H54 (cell line): ENCODE results near the gene TRAPPC12.

Source experiments
- DNase-seq: peaks from one replicate; pipeline ENCODE4 v3.0.0; 2011; ENCODE audit warnings: low spot score, mixed read lengths; ENCODE audit not compliant: insufficient read length
- FAIRE-seq: peaks from 3 replicates; lab custom pipeline; 2011; peaks lifted over from hg19 to GRCh38; lab: Jason Lieb, UNC
- POLR2A ChIP-seq: IDR thresholded peaks from 2 replicates; pipeline ENCODE4 v1.6.1; 2011; ENCODE audit warnings: low read depth, mild to moderate bottlenecking, low read length

Gene TRAPPC12

DNA sequence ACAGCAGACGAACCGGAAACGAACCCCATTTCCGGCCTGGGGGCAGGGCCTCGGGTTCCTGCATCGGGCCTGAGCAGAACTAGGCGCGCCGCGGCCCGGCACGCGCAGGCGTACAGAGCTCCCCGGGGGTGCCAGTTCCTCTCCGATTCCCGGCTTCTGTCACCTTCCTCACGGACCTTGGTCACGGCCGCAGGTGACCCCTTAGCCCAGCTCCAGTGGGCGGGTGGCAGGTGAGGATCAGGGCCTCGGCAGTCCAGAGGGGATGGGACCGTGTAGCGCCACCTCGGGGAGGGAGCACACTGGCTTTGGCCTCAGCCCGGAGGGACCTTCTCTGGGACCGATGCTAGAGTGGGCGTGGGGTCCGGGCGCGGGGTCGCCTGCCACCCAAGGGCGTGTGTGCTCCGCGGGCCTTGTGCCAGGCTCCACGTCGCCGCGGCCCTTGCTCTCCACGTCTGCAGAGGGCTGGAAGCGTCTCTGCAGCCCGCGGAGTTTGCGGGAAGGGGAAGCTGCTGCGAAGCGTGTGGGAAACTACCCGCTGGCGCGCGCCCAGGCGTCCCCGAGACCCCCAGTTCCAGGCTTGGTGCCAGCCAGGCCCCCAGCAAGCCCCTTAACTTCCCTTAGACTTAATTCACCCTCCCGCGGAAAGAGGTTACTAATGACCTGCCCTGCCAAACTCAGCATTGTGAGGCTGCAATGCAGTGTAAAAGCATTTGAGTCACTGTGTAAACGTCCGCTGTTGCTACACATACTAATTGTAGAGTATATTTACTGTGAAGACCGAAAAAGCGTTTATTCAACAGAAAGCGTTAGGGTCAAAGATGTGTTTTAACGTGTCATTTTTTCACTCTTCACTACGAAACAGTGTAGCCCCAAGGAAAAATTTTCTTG, at the start of gene TRAPPC12:
Gene TRAPPC12 (plus strand): TSS at position 48 of the 888 bp plus-strand sequence. CDS start 7,930 bp downstream, outside the sequence.
- TF ChIP-seq POLR2A, result peak; percentile 82
- FAIRE-seq (peak; percentile 60), DNase-seq (peak; percentile 78)

DNA sequence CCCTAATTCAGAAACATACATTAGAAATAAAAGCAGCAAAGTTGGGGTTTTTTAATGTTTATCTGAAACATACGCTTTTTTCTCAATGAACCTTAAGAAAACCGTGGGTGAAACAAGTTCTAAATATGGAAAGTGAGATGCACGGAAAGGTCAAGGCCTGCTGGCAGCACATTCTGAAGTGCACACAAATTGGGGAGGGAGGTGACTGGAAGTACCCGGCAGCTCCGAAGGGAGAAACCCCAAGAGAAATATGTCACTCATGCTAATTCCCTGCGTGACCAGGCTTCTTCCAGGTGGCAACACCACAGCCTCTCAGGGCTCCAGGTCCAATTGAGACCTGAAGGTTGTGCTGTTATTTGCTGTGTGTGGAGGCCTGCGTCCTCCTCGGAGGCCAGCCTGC, 47.4 kb upstream of the TRAPPC12 start:
- FAIRE-seq, result no peak
- no peak for DNase-seq
- TF ChIP-seq POLR2A, result no peak

DNA sequence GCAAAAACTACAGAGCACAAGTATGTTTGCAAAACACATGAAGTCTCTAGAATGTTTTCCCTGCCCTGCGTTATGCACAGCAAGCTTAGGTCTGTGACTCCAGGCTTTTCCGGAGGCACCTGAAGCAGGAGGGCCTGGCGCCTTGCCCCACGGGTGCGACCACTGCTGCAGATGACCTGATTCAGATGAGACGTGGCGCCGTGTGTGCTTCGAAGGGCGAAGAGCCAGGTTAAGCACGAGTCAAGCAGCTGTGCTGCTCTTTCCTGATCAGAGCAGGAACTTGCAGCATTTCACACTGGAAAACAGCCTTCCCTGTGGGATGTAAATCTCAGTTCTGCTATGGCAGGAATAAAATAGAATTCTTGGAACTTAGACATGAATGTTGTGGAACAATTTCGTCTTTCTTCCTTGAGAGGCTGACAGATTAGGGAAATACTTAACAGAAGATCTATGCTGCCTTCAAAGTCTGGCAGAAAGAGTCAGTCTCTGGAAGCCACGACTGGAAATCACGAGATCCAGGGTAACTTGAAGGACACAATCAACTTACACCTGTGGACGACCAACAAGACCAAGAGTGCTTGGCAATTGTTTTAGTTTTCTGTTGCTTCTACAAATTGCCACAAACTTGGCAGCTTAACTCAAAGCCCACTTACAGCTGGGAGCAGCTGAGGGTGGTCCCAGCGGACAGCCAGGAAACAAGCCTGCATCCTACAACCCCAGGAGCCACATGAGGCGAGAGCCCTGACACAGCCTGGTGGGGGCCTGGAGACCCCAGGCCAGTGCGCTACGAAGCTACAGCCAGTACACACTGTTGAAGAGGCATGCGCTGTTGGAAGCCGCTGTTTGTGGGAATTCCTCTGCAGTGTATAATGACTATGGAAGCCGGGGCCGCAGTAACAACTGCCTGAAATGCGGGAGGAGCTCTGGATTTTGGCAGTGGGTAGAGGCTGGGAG, 44.8 kb upstream of the TRAPPC12 start:
- TF ChIP-seq POLR2A, result no peak
- DNase-seq (no peak), FAIRE-seq (no peak)

DNA sequence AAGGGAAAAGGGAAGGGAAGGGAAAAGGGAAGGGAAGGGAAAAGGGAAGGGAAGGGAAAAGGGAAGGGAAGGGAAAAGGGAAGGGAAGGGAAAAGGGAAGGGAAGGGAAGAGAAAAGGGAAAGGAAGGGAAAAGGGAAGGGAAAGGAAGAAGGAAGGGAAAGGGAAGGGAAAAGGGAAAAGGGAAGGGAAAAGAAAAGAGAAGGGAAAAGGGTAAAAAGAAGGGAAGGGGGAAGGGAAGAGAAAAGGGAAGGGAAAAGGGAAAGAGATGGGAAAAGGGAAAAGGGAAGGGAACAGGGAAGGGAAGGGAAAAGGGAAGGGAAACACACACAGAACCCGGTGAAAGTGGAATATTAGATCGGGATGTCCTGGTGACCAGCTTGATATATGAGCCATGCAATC, 42.6 kb upstream of the TRAPPC12 start:
- FAIRE-seq, result no peak
- no peak for DNase-seq
- no peak for TF ChIP-seq POLR2A

DNA sequence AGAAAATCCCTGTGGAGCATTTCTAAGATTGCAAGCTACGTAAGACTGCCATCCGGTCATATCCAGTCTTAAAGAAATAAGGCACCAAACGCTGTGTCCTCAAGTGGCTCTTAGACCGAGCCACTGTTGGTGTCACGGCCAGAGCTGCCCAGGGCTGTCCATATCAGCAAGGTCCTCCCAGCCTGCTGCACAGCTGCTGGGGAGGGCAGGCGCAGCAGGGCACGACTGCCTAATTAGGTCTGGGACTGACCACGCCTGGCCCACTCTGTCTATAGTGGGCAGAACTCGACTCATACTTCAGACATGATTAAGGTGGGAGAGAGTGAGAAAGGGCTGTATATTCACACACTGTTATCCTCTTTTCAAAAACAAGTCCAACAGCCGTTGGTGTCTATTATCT, 41.2 kb upstream of the TRAPPC12 start:
- DNase-seq (no peak), FAIRE-seq (no peak)

DNA sequence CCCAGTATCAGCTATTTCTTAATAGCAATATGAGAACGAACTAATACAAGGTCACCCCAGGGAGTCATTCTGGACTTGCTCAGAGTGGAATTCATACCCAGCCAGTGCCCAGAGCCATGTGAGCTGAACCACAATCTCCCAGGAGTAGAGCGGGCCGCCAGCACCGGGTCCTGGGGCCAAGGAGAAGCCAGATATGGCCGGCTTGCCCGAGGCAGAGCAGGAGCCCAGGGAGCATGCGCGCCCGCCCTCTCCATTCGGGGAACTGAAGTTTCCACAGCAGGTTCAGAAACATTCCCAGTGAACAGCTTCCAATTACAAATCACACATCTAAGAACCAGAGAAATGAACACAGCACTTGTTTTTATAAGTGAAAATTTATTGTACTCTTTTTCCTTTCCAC, 39.4 kb upstream of the TRAPPC12 start:
- FAIRE-seq (no peak), DNase-seq (no peak)
- no peak for TF ChIP-seq POLR2A

More for the DNA sequence above, 41.2 kb upstream of the TRAPPC12 start:
- no peak for TF ChIP-seq POLR2A

DNA sequence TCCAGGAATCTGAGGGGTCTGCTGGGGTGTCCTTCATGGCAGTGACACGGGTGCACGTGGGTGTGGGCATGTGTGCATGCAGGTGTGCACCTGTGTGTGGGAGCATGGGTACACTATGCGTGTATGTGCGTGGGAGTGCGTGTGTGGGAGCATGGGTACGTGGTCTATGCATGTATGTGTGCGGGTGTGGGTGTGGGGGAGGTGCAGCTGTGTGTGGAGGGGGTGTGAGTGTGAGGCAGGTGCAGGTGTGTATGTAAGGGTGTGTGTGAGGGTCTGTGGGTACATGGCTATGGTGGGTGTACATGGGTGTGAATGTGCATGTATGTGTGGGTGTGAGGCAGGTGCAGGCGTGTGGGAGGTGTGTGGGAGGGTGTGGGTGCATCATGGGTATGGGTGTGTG, 38.2 kb upstream of the TRAPPC12 start:
- no peak for DNase-seq
- TF ChIP-seq POLR2A, result no peak
- no peak for FAIRE-seq

DNA sequence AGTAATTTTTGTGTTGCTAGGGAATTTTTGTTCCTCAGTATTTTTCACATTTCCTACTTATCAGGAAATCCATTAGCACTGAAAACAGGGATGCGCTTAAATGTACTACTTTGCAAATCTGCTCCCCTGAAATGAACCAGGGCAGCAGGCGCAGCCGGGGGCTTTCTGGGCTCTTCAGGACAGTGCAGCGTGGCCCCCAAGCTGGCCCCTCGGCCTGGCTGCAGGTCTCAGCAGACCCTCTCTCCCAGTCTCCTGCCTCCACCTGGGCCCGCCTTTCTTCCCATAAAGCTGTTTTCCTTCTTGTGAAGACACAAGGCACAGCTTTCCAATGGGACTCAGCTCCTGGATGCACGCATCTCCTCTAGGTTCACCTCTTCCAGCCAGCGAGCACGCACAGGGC, 37.2 kb upstream of the TRAPPC12 start:
- FAIRE-seq (no peak), DNase-seq (no peak)
- TF ChIP-seq POLR2A, result no peak

DNA sequence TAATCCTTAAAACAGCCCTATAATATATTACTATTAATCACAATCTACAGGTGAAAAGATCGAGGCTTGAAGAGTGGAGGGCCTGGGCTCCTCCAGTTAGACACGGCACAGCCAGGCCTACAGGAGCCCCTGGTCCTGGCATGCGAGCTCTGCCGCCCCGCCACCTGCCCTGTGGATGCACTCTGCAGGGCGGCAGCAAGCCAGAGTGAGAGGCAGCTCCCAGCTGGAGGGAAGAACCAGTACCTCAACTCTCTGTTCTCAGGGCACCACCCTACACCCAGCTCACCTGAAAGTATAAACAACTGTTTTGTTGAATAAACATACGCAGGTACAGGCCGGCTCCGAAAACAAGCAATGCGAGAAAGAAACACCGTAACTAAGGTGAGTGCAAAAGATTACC, 36.5 kb upstream of the TRAPPC12 start:
- no peak for FAIRE-seq
- DNase-seq, result no peak
- TF ChIP-seq POLR2A, result no peak

DNA sequence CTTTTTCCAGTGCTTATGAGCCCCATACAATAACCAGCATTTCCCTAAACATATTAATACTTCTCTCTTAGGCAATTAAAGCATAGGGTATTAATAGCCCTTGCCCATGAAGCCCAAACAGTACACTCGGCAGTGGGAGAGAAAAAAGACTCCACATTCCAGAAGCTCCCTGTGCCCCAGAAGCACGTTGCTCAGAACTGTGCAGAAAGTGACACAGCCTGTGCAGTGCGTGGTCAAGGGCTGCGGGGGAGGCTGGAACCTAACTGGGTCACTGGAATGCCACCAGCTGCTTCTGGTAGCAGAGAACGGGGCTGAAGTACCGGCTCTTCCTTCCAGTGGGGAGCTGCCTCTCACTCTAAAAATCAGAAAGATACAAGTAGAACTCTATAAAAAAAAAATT, 34.6 kb upstream of the TRAPPC12 start:
- TF ChIP-seq POLR2A, result no peak
- DNase-seq (no peak), FAIRE-seq (no peak)

DNA sequence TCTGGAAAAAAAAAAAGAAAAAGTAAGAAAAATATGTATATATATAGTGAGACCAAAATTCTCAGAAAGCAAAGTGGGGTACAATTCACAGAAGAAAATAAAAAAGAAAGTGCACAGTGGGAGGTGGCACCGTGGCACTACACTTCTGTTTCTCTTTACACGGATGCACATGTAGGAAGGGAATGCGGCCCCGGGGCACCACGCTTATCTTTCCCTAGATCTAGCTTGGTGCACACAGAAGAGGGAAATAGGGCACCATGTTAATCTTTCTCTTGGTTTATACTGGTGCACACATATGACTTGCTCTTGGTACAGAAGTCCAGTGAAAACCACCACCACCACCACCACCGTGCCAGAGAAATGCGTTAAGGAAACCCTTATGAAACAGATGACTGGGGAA, 33.9 kb upstream of the TRAPPC12 start:
- no peak for DNase-seq
- FAIRE-seq, result no peak
- no peak for TF ChIP-seq POLR2A

DNA sequence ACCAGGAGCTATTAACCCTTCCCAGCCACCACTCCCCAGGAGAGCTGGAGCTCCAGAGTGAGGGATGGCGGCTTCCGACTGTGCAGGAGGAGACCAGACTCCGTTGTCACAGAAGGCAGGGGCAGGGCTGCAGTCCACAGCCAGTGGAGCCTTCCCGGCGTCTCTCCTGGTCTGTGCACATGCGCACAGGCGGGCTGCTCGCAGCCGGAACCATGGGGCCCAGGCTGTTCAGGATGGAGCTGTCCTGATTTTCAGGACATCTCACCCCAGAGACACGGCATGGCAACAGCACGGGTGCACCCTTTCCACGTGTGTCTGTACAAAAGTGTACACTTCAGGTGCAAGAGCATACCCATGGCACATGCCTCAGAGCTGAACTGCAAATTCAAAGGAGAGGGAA, 30.7 kb upstream of the TRAPPC12 start:
- no peak for FAIRE-seq
- TF ChIP-seq POLR2A, result no peak
- DNase-seq, result no peak

DNA sequence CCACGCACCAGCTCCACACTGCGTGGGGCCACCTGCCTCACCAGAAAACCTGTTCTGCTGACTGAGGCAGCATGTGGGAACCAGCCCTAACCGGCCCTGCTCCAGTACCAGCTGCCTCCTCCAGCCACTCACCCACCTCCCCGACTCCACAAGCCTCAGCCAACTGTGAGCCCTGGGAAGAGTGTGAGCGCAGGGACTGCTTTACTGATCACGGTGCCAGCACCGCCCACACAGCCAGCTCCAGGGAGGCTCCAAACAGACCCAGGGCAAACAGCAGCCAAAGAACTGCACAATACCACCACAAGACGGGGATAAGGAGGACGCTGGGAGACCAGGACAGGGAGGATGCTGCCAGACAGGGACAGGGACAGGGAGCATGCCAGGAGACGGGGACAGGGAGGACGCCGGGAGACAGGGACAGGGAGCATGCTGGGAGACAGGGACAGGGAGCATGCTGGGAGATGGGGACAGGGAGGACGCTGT, 30.2 kb upstream of the TRAPPC12 start:
- no peak for TF ChIP-seq POLR2A
- FAIRE-seq, result no peak
- no peak for DNase-seq

DNA sequence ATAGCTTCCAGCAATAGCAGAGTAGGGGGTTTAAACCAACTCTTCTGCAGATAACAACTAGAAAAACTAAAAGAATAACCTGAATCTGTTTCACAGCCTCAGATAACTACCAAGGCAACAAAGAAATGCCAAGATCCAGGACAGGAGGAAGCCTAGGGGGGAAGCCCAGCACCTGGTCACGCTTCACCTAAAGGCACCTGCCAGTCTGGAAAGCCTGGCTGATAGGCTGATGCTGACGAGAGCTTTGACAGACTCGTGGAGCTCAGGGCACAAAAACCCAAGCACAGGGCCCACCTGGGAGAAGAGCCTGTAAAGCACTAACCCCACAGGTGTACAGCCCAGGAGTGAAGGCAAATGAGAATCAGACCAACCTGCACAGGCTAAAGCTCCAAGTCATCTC, 24.5 kb upstream of the TRAPPC12 start:
- FAIRE-seq (no peak), DNase-seq (no peak)
- TF ChIP-seq POLR2A, result no peak
